ENCODE data around the gene LRRC31.

The LRRC31 gene

GRCh38 chr3:169869484-169870220 lies at the start of gene LRRC31:
Gene LRRC31 (minus strand): TSS chr3:169869935. CDS start chr3:169869807, 128 bp downstream.
- no peak for DNase-seq (ENCODE audit: low read depth in 1 of 2, low spot score in 1 of 2)

- no peak for DNase-seq (ENCODE audit: low read depth in 1 of 2, low spot score in 1 of 2)
Observed at GRCh38 chr3:169914321-169914720, 44.6 kb upstream of the LRRC31 start.

- no peak for DNase-seq (ENCODE audit: low read depth in 1 of 2, low spot score in 1 of 2)
Observed at GRCh38 chr3:169913323-169913722, 43.6 kb upstream of the LRRC31 start.

GRCh38 chr3:169911272-169911671 lies 41.5 kb upstream of the LRRC31 start, which contains the start of gene SAMD7:
Gene SAMD7 (plus strand): TSS chr3:169911572. CDS start chr3:169919499, 7,927 bp downstream.
- DNase-seq (ENCODE audit: low read depth in 1 of 2, low spot score in 1 of 2): no peak

- no peak for DNase-seq (ENCODE audit: low read depth in 1 of 2, low spot score in 1 of 2)
Observed at GRCh38 chr3:169907944-169908343, 38.2 kb upstream of the LRRC31 start.

DNA sequence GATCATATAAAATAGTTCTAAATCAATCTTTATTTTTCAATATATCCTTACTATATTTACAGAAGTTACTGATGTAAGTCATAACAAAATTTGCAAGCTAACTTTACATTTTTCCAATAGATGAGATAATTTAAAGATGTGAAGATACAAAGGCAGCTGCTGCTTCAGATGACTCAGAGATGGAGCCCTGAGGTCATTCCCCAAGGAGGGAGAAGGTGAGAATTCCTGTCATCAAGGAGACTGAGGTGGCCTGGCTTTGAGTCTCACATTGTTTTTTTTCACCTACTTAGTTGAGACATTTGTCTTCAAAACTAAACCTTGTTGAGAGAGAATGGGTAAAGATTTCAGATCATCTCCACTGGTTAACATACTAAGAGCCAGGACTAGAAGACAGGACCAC lies 37.7 kb upstream of the LRRC31 start:
- no peak for DNase-seq (ENCODE audit: low read depth in 1 of 2, low spot score in 1 of 2)

DNA sequence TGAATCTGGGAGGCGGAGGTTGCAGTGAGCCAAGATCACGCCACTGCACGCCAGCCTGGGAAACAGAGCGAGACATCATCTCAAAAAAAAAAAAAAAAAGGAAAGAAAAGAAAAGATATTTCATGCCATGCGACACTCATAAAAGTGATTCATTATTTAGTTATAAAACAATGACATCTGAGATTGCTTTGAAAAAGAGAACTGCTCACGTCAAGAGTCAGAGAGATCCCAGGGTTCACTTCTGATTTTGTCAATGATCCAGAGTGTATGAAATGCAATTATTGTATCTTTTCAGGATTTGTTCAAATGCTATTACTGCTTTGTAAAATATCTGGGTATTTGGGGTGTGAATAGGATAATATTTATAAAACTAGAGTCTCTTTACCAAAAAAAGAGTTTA lies 35.7 kb upstream of the LRRC31 start:
- DNase-seq (ENCODE audit: low read depth in 1 of 2, low spot score in 1 of 2): no peak

GRCh38 chr3:169901453-169901852 lies 31.7 kb upstream of the LRRC31 start:
- DNase-seq (ENCODE audit: low read depth in 1 of 2, low spot score in 1 of 2): no peak

DNA sequence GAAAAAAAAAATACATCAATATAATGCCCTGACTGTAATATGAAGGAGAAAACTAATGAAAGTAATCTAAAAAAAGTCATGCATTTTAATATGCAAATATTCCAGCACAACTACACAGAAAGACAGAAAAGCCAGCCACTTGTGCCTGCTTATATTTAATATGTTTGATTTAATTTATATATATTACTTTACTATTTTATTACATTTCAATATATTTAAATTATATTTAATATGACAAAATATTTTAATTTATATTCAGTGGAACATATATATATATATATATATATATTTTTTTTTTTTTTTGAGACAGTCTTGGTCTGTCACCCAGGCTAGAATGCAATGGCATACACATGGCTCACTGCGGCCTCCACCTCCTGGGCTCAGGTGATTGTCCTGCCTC lies 27.5 kb upstream of the LRRC31 start:
- no peak for DNase-seq (ENCODE audit: low read depth in 1 of 2, low spot score in 1 of 2)

- no peak for DNase-seq (ENCODE audit: low read depth in 1 of 2, low spot score in 1 of 2)
Observed at GRCh38 chr3:169895072-169895471, 25.3 kb upstream of the LRRC31 start.

DNA sequence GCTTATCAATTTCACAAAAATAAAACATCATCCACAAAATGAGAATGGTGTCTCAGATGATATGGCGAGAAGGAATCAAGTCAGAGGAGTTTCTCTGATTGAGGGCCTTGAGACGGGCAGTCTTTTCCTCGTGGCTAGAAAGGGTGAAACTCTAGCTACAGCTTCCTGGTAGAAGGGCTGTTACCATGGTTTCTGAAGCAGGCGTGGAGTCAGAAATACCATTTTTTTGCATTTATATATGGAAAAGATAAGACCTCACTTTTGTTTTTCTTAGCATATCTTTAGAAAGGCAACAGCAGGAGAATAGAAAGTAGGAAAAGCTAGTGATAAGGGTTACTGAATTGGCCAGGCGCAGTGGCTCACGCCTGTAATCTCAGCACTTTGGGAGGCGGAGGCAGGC lies 24.4 kb upstream of the LRRC31 start:
- no peak for DNase-seq (ENCODE audit: low read depth in 1 of 2, low spot score in 1 of 2)

GRCh38 chr3:169891886-169892285 lies 22.2 kb upstream of the LRRC31 start:
- DNase-seq (ENCODE audit: low read depth in 1 of 2, low spot score in 1 of 2): no peak

DNA sequence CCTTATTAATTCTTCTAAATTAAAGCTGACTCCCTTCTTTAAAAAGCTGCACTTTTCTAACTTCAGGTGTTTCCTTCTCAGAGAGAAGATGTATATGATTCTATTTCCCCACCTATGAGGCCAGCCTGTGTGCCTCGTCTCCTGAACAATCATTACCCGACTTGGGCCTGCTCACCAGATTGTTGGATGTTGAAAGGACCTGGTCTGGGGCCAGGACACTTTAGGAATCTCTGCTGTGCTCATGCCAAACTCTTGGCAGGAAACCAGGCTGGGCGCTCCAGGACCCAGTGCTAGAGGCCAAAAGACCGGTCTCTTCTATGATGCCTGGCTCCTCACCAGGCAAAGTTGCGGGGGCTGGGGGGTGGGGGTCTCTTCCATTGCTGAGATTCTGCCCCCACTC lies 16.9 kb upstream of the LRRC31 start:
- DNase-seq (ENCODE audit: low read depth in 1 of 2, low spot score in 1 of 2): no peak

GRCh38 chr3:169880576-169881250 lies 11.0 kb upstream of the LRRC31 start:
- DNase-seq (ENCODE audit: low read depth in 1 of 2, low spot score in 1 of 2): no peak

GRCh38 chr3:169879845-169880575 lies 10.3 kb upstream of the LRRC31 start:
- no peak for DNase-seq (ENCODE audit: low read depth in 1 of 2, low spot score in 1 of 2)

- no peak for DNase-seq (ENCODE audit: low read depth in 1 of 2, low spot score in 1 of 2)
Observed at GRCh38 chr3:169879013-169879557, 9.3 kb upstream of the LRRC31 start.

- DNase-seq (ENCODE audit: low read depth in 1 of 2, low spot score in 1 of 2): no peak
Observed at GRCh38 chr3:169871129-169871886, 1.6 kb upstream of the LRRC31 start.

DNA sequence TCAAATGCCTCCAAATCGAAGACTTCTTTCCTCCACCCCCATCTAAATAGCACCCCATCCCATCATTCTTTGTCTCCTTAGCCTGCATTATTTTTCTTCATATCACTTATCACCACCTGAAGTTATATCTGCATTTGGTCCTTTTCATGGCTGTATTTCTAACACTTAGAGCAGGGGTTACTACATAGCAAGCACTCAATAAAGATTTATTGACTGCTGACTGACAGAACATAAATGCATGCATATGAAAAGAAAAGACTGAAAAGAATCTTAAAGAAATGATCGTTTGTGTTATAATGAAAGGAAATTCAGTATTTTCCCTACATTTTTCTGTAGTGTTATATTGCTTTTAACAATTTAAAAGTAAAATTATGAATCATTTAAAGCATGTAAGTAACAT lies 1.4 kb downstream of the LRRC31 start:
- DNase-seq (ENCODE audit: low read depth in 1 of 2, low spot score in 1 of 2): no peak

GRCh38 chr3:169867584-169868210 lies 2.0 kb downstream of the LRRC31 start:
- DNase-seq (ENCODE audit: low read depth in 1 of 2, low spot score in 1 of 2): no peak

- no peak for DNase-seq (ENCODE audit: low read depth in 1 of 2, low spot score in 1 of 2)
Observed at GRCh38 chr3:169865176-169865767, 4.5 kb downstream of the LRRC31 start.
